A673 (cell line): Measurements from ENCODE around the gene TRIP10.

ENCODE experiments used
- EZH2 ChIP-seq: fragments of 200-600 bp; sonication (generic); IDR thresholded peaks from 2 replicates; pipeline ENCODE4 v1.6.1; 2017; ENCODE audit warnings: borderline replicate concordance, low read depth, mild to moderate bottlenecking, mixed read lengths, antibody characterized with exemption, low read length; ENCODE audit not compliant: poor library complexity, severe bottlenecking
- TF ChIP-seq, protein P1 (sequence below): fragments of 300-800, 200-600 bp; sonication (generic); conservative IDR thresholded peaks from 2 replicates; pipeline ENCODE4 v1.5.1; 2017; ENCODE audit warnings: low read depth, mild to moderate bottlenecking, antibody characterized with exemption, low read length, moderate library complexity, mixed read lengths

DNA sequence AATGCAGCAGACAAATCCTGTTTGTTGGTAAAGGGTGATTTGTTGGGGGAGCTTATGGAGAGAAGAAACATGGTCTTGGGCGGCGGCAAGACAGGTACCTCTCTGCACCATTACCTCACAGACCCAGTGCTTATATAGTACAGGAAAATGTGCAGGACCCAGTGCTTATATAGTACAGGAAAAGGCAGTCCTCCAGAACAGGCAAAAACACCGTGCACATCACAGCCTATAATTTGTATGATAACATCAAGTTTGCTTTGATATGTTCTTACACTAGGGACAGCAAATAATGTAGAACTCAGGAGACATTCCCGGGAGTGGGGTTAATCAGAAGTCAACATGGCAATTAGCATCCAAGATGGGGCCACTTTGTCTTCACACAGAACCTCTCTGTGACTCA, 53.9 kb downstream of the TRIP10 start:
- TF ChIP-seq, protein P1, sequence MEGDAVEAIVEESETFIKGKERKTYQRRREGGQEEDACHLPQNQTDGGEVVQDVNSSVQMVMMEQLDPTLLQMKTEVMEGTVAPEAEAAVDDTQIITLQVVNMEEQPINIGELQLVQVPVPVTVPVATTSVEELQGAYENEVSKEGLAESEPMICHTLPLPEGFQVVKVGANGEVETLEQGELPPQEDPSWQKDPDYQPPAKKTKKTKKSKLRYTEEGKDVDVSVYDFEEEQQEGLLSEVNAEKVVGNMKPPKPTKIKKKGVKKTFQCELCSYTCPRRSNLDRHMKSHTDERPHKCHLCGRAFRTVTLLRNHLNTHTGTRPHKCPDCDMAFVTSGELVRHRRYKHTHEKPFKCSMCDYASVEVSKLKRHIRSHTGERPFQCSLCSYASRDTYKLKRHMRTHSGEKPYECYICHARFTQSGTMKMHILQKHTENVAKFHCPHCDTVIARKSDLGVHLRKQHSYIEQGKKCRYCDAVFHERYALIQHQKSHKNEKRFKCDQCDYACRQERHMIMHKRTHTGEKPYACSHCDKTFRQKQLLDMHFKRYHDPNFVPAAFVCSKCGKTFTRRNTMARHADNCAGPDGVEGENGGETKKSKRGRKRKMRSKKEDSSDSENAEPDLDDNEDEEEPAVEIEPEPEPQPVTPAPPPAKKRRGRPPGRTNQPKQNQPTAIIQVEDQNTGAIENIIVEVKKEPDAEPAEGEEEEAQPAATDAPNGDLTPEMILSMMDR, result no peak
- no peak for TF ChIP-seq EZH2
